Effector memory CD4-positive, alpha-beta T cell (primary cell): ENCODE results near the gene RNF32.
"Not testable (repeated sequence)": the region's sequence is repeated elsewhere in the genome, so short reads cannot be mapped to it uniquely, and the experiment has no call there.

Source experiments
- DNase-seq, 3 donors: peaks; one replicate each; pipeline ENCODE4 v3.0.0-alpha.2; 2020
- H3K27ac ChIP-seq: 2 replicates; pipeline ENCODE4 v1.7.0; 2013; ENCODE audit warnings: mild to moderate bottlenecking, low read length, moderate library complexity; ENCODE audit not compliant: insufficient read depth, poor library complexity, severe bottlenecking
- H3K27me3 ChIP-seq: replicated peaks from 2 replicates; pipeline ENCODE4 v1.7.0; 2013; ENCODE audit warnings: mild to moderate bottlenecking, low read length; ENCODE audit not compliant: insufficient read depth, control insufficient read depth, poor library complexity, severe bottlenecking
- H3K36me3 ChIP-seq: 2 replicates; pipeline ENCODE4 v1.7.0; 2013; ENCODE audit warnings: mild to moderate bottlenecking, low read length, moderate library complexity; ENCODE audit not compliant: control insufficient read depth, insufficient read depth
- H3K4me1 ChIP-seq: 2 replicates; pipeline ENCODE4 v1.7.0; 2013; ENCODE audit warnings: low read length, mild to moderate bottlenecking; ENCODE audit not compliant: control insufficient read depth, insufficient read depth, poor library complexity, severe bottlenecking
- H3K4me3 ChIP-seq: 2 replicates; pipeline ENCODE4 v1.7.0; 2013; ENCODE audit warnings: low read length, low read depth, mild to moderate bottlenecking; ENCODE audit not compliant: insufficient read depth, poor library complexity, severe bottlenecking
- H3K9me3 ChIP-seq: 2 replicates; pipeline ENCODE4 v1.7.0; 2013; ENCODE audit warnings: mild to moderate bottlenecking, low read length, moderate library complexity; ENCODE audit not compliant: control insufficient read depth

The RNF32 gene

DNA sequence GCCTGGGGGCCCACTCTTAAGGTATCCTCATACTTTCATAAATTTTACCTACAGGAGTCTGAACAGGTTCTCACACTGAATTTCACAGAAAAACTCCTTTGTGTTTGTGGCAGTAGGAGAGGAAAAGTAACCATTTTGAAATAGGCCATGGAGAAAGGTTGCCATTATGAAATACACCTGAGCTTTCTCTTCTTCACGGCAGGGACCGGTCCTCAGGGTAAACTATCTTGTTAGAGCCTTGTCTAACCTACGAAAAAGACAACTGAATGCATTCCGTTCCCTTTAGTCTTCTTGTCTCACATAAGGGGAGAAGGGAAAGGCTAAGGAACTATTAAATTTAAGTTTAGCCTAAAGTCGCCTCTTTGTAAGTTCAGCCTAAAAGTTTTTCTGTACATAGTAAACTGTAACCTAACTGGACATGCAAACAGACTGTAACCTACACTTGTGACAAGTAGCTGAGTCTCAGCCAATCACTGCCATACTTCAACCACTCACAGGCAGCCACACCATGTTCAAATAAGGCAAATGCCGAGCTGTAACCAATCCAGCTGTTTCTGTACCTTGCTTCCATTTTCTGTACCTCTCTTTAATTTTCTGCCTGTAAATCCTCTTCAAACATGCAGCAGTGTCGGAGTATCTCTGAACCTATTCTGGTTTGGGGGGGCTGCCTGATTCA is 14.2 kb upstream of the RNF32 start:
- Histone ChIP-seq H3K4me3 (no peak overlapping the region), H3K36me3 (no peaks in the 10 kb centered on the region), H3K27me3 (no peaks in the 10 kb centered on the region), H3K27ac (no peak overlapping the region), H3K9me3 (peaks cover 8% of the 10 kb centered on the region), H3K4me1 (no peaks in the 10 kb centered on the region)
- DNase-seq: no peak

DNA sequence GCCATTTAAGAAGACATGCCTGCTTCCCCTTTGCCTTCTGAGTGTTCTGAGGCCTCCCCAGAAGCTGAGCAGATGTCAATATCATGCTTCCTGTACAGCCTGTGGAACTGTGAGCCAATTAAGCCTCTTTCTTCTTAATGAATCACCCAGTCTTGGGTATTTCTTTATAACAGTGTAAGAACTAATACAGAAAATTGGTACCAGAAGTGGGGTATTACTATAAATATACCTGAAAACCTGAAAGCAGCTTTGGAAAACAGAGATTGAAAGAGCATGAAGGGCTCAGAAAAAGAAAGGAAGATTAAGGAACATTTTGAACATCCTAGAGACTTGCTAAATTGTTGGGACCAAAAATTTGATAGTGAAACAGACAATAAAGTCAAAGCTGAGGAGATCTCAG is 12.0 kb upstream of the RNF32 start:
- no peak for DNase-seq
- no peaks in the 10 kb centered on the region for H3K27me3 ChIP-seq
- H3K27ac ChIP-seq: no peak overlapping the region
- H3K36me3 ChIP-seq: no peaks in the 10 kb centered on the region
- no peak overlapping the region for H3K4me3 ChIP-seq
- H3K9me3 ChIP-seq: peaks cover 8% of the 10 kb centered on the region
- H3K4me1 ChIP-seq: no peaks in the 10 kb centered on the region

DNA sequence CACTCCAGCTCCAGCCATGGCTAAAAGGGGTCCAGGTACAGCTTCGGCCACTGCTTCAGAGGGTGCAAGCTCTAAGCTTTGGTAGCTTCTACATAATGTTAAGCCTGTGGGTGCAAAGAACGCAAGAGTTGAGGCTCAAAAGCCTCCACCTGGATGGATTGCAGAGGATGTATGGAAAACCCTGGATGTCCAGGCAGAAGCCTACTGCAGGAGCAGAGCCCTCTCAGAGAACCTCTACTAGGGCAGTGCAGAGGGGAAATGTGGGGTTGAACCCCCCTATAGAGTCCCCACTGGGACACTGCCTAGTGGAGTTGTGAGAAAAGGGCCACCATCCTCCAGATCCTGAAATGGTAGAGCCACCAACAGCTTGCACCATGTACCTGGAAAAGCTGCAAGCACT is 10.7 kb upstream of the RNF32 start:
- Histone ChIP-seq H3K27ac (no peak overlapping the region), H3K4me1 (no peaks in the 10 kb centered on the region), H3K36me3 (no peaks in the 10 kb centered on the region), H3K27me3 (no peaks in the 10 kb centered on the region), H3K9me3 (peaks cover 8% of the 10 kb centered on the region), H3K4me3 (no peak overlapping the region)
- no peak for DNase-seq

DNA sequence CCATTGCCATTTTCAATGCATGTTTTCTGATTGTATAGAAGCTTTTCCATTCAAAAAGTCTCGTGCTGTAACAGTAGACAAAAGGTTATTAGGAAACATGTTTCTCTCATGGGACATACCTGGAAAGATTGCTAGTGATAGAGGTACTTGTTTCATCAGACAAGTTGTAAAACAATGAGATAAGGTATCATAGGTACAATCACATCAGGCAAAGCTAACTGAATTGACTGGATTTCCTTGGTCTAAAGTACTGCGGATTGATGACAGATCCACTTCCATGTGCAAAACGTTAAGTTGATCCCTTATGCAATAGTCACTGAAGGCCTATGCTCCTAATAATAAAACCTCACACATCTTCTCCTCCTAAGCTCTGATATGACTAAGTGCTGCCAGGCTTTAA is 6.5 kb upstream of the RNF32 start:
- Histone ChIP-seq H3K27ac (no peak overlapping the region), H3K27me3 (no peaks in the 10 kb centered on the region), H3K9me3 (no peaks in the 10 kb centered on the region), H3K4me1 (no peaks in the 10 kb centered on the region), H3K36me3 (no peaks in the 10 kb centered on the region), H3K4me3 (no peak overlapping the region)
- no peak for DNase-seq

DNA sequence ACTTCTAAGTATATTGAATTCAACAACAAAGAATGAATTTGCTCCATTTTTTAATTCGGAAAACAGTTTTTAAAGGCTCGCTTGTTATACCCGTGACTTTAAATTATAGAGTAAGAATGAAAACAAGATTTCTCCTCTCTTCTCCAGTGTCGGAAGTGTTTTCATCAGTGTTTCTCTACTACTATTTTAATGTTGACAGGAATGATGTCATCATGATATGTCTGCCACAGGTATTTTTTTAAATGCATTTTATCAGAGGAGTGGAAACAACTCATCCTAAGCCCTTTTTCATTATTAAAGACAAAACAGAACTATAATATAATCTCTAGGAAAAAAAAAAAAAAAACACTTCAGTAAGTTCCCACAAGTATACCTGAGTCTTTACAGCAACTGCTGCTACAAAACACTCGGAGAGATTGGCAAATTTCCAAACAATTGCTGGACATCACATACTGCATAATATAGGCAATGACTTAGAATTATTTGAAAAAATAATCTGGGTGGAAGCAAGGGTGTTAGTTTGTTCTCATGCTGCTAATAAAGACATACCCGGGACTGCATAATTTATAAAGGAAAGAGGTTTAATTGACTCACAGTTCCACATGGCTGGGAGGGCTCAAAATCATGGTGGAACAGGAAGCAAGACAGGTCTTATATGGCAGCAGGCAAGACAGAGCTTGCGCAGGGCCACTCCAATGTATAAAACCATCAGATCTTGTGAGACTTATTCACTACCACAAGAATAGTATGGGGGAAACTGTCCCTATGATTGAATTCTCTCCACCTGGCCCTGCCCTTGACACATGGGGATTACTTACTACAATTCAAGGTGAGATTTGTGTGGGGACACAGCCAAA is 4.8 kb upstream of the RNF32 start:
- Histone ChIP-seq H3K4me1 (peaks cover 4% of the 10 kb centered on the region), H3K36me3 (no peaks in the 10 kb centered on the region), H3K27me3 (no peaks in the 10 kb centered on the region), H3K27ac (no peak overlapping the region), H3K9me3 (no peaks in the 10 kb centered on the region), H3K4me3 (no peak overlapping the region)
- no peak for DNase-seq

DNA sequence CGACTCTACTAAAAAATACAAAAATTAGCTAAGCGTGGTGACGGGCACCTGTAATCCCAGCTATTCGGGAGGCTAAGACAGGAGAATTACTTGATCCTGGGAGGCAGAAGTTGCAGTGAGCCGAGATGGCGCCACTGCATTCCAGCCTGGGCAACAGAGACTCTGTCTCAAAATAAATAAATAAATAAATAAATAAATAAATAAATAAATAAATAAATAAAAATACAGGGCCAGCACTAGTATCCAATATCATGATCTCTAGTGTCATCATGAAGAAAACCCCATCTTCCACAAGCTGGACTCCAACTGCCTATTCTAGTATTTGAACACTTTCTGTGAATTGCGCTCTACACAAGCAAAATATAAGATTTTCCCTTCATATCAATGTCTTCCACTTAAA is 3.5 kb upstream of the RNF32 start:
- not testable (repeated sequence) for H3K27ac ChIP-seq, H3K36me3 ChIP-seq, H3K4me3 ChIP-seq, DNase-seq, H3K4me1 ChIP-seq, H3K27me3 ChIP-seq, H3K9me3 ChIP-seq

DNA sequence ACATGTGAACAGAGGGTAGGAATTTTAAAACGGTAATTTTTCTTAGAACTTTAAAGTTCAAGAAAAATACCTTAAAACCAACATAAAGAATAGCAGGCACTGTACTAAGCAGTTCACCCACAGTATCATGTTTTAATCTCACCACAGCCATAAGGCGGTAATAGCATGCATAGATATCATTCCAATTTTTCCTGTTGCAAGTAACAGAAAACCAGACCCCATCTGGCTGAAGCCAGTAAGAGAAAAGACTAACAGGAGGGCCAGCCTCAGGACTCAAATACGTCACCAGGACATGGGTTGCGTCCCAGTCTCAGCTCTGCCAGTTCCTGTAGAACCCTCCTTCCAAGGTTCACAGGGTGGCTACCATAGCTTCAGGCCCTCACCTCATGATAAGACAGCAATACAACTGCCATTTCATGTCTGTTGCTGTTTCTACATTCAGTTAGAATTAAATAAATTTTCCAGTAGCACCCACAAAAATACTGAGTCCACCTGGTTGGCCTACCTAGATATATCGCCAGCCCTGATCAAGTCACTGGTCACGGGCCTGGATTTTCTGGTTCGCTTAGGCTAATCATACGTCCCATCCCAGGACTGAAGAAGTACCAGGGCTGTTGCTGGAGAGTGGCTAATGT is 2.0 kb upstream of the RNF32 start:
- DNase-seq: no peak
- no peaks in the 10 kb centered on the region for H3K36me3 ChIP-seq
- no peak overlapping the region for H3K4me3 ChIP-seq
- peaks cover 4% of the 10 kb centered on the region for H3K4me1 ChIP-seq
- H3K9me3 ChIP-seq: no peaks in the 10 kb centered on the region
- no peak overlapping the region for H3K27ac ChIP-seq
- no peaks in the 10 kb centered on the region for H3K27me3 ChIP-seq

DNA sequence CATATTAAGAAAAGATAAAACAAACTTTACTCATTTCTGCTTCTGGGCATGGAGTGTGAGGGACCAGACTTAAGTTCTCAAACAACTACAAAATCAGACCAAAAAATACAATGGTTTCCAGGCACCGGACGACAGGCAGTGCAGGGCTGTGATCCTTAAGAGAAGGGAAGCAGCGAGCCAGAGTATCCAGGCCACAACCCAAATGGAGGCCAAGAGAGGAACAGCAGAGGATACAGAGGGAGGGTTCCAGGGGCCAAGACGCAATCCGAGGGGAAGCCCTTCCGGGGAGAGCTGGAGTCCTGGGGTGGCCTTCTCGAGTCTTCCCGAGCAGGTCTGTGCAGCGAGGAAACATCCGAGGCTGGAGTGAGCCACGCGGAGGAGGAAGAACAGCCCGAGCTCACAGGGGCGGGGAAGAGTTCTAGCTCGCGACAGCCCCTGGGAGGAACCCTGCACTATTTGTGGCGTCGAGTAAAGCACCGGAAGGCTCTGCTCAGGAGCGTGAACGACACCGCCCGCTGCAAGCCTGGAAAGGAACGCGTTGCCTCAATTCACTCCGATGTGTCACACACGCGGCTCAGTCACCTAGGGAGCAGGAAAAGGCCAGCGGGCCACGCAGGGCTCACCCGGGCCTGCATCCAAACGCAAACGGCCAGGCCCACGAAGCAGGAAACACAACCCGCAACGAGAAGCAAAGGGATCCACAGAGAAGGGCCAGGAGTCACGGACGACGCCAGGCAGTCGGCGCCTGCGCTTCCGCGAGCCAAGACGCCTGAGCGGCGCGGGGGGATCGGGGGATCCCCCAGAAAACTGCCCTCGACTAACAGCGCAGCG is 933 bp upstream of the RNF32 start:
- H3K27me3 ChIP-seq: no peaks in the 10 kb centered on the region
- H3K4me1 ChIP-seq: peaks cover 4% of the 10 kb centered on the region
- peak overlapping the region; percentile 62 for H3K27ac ChIP-seq
- DNase-seq: no peak
- no peaks in the 10 kb centered on the region for H3K36me3 ChIP-seq
- no peaks in the 10 kb centered on the region for H3K9me3 ChIP-seq
- H3K4me3 ChIP-seq: peak overlapping the region; percentile 88

DNA sequence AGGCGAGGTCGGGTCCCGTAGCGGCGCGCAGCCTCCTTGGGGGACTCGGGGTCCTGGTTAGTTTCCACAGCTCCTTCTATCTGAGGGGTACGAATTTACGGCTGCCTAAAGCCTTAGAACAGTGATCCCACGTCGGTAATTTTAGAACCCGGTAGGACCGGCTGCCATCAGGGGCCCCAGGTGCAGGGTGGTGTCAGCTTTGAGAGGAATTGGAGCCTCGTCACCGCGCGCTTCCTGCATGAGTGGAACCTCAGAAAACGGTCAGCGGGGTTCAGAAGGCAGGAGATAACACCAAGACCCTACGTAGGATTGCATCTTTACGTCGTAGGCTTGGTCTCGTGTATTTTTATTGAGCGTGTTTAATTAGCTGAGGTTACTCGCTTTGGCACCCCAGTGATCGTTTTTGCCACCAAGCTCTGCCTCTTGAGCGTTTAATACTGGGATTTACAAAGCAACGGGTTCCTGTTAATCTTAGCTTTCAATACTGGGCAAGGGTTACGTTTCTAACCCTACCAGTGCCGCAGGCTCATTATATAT is 443 bp downstream of the RNF32 start:
- H3K9me3 ChIP-seq: no peaks in the 10 kb centered on the region
- peak; percentile 28 to 44 (median 32) for DNase-seq
- no peaks in the 10 kb centered on the region for H3K36me3 ChIP-seq
- H3K4me3 ChIP-seq: peak overlapping the region; percentile 88
- H3K27ac ChIP-seq: peak overlapping the region; percentile 91
- no peaks in the 10 kb centered on the region for H3K27me3 ChIP-seq
- peaks cover 4% of the 10 kb centered on the region for H3K4me1 ChIP-seq
